HG03565 (cell line): Measurements from ENCODE around the gene KRTAP5-7.

Source experiments
- ATAC-seq: cut with Tn5 transposase; IDR thresholded peaks from one replicate; pipeline ENCODE4 v1.9.1; 2021; ENCODE audit warnings: mild to moderate bottlenecking, moderate library complexity; ENCODE audit not compliant: unreplicated experiment

KRTAP5-7 gene

DNA sequence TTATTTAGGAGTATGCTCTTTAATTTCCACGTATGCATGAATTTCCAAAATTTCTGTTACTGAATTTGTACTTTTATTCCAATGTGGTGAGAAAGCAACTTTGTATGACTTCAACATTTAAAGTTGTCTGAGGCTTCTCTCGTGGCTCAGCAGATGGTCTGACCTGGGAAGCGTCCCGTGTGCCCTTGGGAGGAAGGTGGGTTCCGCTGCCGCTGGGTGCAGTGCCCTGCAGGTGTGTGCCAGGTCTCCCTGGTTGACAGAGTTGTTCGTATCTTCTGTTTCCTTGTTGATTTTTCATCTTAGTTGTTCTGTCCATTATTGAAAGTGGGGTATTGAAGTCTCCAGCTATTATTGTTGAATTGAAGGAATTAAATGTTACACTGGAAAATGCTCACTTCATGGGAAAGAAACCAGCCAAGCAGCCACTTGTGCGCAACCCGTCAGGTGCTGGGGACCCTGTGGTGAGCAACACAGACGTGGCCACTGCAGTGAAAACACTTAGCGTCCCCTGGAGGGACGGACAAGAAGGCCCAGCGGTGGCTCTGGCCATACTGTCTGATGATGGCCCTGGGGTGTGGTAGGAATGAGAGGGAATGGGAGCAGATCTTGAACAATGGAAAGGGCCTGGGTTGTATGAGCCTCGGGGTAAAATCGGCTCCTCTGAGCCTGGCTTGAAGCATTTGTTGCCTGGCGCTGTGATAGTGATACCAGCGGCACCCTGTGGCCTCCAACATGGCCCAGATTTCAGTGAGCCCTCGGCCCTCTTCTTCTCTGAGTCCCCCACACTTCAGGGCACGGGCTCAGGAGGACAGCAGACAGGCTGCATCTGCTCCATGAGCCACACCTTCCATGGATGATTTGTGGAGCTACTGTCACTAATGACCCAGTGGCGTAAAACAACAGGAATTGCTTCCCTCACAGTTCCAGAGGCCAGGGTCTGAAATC, 31.5 kb upstream of the KRTAP5-7 start:
- ATAC-seq, result no peak

- ATAC-seq, result no peak
Measured at GRCh38 chr11:71496421-71496820, 30.6 kb upstream of the KRTAP5-7 start.

DNA sequence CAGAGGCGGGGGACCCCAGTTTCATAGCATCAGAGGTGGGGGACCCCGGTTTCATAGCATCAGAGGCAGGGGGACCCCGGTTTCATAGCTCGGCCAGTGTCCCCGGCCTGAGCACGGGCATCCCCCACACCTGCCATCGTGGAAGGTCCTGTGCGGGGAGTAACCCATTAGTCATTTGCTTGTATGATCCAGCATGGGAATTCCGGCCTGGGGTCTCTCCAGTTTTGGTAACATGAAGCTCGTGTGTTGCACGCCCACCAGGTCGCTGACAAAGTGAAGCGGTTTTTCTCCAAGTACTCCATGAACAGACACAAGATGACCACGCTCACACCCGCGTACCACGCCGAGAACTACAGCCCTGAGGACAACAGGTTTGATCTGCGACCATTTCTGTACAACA, 29.0 kb upstream of the KRTAP5-7 start:
- no peak for ATAC-seq

DNA sequence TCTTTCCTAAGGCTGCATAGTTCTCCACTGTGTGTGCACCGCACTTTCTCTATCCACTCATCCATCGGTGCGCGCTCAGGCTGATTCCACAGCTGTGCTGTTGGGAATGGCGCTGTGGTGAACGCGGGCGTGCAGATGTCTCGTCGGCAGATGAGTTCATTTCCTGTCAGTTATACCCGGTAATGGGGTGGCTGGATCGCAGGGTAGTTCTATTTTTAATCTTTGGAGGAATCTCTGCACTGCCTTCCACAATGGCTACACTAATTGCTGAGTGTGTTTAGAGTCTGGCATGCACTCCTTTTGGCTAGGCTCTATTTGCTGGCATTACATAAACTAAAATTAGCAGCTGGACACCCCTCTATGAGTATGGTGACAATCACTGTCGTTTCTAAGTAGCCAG, 27.9 kb upstream of the KRTAP5-7 start:
- no peak for ATAC-seq

DNA sequence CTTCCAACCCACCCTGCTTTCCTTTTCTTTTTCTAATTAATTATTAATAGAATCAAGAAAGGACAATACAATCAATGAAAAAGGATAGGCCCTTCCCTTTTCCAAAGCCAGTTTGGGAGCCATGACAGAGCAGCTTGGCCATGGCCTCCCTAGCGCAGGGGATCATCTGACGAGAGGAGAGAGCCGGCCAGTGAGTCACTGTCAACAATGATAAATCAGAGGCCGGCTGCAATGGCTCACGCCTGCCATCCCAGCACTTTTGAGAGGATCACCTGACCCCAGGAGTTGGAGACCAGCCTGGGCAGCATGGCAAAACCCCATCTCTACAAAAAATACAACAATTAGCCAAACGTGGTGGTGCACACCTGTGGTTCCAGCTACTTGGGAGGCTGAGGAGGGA, 27.5 kb upstream of the KRTAP5-7 start:
- ATAC-seq, result no peak

DNA sequence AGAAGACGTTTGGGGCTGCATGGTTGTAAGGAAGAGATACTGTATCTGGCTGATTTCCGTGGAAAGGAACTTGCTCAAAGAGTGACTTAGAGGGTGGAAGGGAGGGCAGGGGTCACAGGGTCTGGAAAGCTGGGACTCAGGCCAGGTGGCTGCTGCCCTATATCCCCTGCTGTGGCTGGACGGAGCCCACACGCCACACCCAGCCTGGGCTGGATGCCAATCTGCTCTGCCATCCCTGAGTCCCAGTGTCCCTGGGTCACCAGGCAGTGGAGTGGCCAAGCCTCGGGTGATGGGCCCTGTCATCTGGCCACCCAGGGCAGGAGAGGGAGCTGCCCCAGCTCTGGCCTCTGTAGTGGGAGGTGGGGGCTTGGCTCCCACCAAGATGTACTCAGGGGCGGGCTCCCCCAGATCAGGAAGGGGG, 26.5 kb upstream of the KRTAP5-7 start:
- no peak for ATAC-seq

DNA sequence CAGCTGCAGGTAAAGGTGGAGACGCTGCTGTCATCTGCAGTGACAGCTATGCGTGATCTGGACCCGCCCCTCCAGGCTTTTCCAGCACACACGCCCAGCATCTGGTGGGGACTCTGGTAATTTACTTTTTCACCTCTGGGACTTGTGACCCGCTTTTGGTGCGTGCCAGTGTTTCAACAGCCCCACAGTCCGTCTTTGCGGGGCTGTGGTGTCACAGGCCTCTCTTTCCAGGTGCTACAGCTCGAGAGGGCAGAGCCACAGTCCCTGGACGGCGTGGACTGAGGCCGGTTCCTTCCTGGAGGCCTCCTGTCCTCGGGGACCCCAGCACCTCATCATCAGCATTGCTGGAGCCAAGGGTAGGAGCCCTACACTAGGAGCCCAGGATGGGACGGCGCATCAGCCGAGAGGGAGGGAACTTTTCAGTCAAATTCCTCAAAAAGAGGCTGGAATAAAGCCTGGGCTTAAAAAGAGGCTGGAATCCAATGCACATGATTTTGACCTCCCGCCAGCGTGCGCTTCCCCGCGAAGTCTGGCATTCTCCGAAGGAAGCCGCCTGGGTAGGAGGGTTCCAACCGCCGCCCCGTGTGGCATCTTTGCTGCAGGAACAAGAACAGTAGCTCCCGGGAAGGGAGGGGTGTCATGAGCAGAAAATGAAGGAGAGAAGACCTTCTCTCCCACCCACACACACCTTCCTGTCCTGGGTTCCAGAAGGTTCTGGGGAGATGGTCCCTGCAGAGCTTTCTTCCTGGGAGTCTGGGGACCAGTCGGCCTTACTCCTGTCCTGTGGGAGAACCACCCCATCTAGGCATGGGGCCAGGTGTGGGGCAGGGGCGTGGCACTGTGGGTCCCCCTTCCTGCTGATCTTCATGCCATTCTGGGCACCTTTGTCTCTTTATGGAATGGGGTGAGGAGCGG, 25.7 kb upstream of the KRTAP5-7 start:
- ATAC-seq, result no peak

- no peak for ATAC-seq
Measured at GRCh38 chr11:71502026-71502425, 25.0 kb upstream of the KRTAP5-7 start.

- no peak for ATAC-seq
Measured at GRCh38 chr11:71502871-71503435, 24.1 kb upstream of the KRTAP5-7 start.

DNA sequence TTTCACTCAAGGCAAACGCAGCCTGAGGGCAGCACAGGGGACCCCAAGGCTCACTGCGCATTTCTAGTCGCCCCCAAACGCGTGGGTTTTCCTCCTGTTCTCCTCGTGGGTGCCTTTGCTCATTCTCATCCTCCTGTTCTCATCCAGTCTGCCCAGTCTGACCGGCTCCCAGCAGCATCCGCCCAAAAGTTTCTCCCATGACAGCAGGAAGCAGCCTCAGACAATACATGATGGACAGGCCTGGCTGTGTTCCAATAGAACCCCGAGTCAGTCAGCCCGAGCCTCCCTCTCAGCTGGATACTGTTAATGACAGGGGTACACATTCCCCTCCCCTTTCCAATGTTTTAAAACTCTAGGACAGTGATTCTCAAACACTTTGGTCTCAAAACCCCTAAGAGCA, 22.5 kb upstream of the KRTAP5-7 start:
- ATAC-seq, result no peak

DNA sequence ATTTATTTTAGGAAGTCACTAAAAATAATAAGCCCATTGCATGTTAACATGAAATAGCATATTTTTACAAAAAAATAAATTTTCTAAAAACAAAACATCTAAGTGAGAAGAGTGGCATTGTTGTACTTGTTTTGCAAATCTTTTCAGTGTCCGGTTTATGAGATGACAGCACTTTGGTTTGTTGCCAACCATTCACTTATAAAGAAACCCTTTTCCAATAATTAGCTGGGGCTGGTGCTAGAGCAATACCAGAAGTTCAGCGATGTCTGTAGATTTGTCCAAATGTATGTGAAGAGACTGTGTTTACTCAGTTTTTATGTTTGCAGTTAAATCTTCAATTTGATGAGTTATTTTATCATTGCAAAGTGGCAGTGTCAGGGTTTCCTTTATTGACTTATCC, 22.1 kb upstream of the KRTAP5-7 start:
- ATAC-seq, result no peak

GRCh38 chr11:71505781-71506180, 21.3 kb upstream of the KRTAP5-7 start:
- no peak for ATAC-seq

GRCh38 chr11:71507102-71507501, 20.0 kb upstream of the KRTAP5-7 start:
- no peak for ATAC-seq

DNA sequence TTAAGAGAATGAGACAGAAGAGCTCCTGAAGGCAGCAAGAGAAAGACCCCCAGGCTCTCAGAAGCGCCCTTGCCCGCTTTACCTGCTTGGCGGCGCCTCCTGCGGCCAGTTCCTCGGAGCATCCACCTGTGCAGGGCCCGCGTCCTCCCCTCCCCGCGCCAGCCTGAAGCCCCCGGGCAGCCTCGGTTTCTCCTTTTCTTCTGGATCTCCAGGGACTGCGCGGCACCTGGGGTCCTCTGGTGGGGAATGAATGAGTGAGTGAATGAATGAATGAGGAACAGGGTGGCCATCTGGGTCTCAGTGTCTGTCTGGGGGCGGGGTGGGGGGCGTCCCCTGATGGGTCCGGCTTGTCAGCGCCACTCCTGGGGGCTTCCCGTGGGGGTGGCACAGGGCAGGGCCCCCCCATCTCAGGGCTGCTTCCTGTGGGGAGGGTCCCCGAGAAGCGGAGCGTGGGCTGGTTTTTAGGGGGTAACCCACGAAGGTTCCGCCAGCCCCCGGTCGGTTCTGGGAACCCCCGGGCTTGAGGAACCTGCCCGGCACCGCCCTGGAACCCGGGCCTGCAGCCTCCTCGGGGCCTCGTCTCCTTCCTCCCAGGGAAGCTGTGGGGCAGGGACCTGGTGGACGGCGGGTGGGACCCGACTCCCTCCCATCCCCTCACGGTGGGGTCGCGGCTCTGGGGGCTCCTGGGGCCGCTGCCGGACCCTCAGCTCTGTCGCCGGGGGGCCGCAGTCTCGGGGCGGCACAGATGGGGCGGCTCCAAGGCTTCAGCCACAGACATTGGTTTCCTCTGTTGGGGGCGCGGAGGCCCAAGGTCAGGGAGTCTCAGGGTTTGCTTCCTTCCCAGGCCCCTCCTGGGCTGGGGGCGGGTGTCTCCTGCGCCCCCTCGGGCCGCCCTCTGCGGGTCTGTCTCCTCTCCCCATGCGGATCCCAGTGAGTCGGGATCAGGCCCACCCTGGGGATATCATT, 8.3 kb upstream of the KRTAP5-7 start:
- no peak for ATAC-seq

- no peak for ATAC-seq
Measured at GRCh38 chr11:71519546-71519945, 7.5 kb upstream of the KRTAP5-7 start.

GRCh38 chr11:71525188-71525937, 1.7 kb upstream of the KRTAP5-7 start:
- no peak for ATAC-seq

DNA sequence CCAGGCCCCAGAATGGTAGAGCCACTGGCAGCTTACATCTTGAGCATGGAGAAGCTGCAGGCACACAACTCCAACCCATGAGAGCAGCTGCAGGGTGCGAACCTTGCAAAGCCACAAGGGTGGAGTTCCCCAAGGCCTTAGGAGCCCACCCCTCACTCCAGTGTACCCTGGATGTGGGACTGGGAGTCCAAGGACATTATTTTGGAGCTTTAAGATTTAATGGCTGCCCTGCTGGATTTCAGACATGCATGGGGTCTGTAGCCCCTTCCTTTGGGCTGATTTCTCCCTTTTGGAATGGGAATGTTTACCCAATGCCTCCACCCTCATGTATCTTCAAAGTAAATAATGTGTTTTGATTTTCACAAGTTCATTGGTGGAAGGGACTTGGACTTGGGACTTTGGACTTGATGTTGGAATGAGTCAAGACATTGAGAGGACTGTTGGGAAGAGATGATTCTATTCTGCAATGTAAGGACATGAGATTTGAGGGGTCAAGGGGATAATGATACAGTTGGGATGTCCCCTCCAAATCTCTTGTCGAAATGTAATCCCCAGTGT, 1.1 kb upstream of the KRTAP5-7 start:
- no peak for ATAC-seq

DNA sequence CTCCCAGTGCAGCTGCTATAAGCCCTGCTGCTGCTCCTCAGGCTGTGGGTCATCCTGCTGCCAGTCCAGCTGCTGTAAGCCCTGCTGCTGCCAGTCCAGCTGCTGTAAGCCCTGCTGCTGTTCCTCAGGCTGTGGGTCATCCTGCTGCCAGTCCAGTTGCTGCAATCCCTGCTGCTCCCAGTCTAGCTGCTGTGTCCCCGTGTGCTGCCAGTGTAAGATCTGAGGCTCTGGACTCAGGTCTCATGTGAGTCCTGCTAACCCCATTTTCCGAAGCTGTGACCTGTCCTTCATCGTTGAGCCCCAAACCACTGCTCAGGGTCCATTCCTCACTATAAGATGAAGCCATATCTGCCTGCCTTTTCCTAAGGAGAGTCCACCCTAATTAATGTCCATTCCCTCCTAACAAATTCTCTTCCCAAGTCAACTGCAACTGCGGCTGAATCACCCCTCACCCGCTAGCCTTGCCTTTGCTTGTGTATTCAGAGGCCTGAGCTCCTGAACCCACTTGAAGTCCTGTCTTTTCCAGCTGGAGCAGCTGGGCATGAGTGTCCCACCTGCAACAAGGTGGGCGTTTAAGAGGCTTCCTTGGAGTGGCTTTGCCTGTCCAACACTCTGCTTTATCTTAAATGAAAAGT, 626 bp downstream of the KRTAP5-7 start:
- ATAC-seq, result no peak

GRCh38 chr11:71530602-71531001, 3.5 kb downstream of the KRTAP5-7 start:
- no peak for ATAC-seq
